Loucy (cell line): ENCODE data around the gene CREB1.
"Not testable (repeated sequence)": the region's sequence is repeated elsewhere in the genome, so short reads cannot be mapped to it uniquely, and the experiment has no call there.

Experiments
- H2AFZ ChIP-seq: fragments of 200-600 bp; sonication (generic); 2 replicates; pipeline ENCODE4 v1.6.0; 2016; ENCODE audit warnings: antibody characterized with exemption, mild to moderate bottlenecking, low read length, moderate library complexity
- H3F3A ChIP-seq: fragments of 200-600 bp; 2 replicates; pipeline ENCODE4 v1.6.0; 2016; ENCODE audit warnings: antibody characterized with exemption, low read depth, mild to moderate bottlenecking
- H3K27me3 ChIP-seq: fragments of 200-600 bp; sonication (generic); 2 replicates; pipeline ENCODE4 v1.6.1; 2014; ENCODE audit warnings: low read length, mild to moderate bottlenecking; ENCODE audit not compliant: insufficient read depth, poor library complexity, severe bottlenecking
- H3K36me3 ChIP-seq: fragments of 200-600 bp; sonication (generic); 2 replicates; pipeline ENCODE4 v1.6.1; 2016; ENCODE audit warnings: low read length; ENCODE audit not compliant: insufficient read depth
- H3K4me1 ChIP-seq: fragments of 200-600 bp; sonication (generic); 2 replicates; pipeline ENCODE4 v1.5.1; 2014; ENCODE audit warnings: low read length, mild to moderate bottlenecking; ENCODE audit not compliant: insufficient read depth, poor library complexity, severe bottlenecking
- H3K4me2 ChIP-seq: fragments of 200-600 bp; sonication (generic); 2 replicates; pipeline ENCODE4 v1.6.0; 2014; ENCODE audit warnings: antibody characterized with exemption, low read length, low read depth, mild to moderate bottlenecking; ENCODE audit not compliant: poor library complexity, severe bottlenecking
- H3K4me3 ChIP-seq: fragments of 200-600 bp; sonication (generic); 2 replicates; pipeline ENCODE4 v1.5.1; 2014; ENCODE audit warnings: low read length, mild to moderate bottlenecking, mixed read lengths; ENCODE audit not compliant: poor library complexity, severe bottlenecking
- H3K79me2 ChIP-seq: fragments of 200-600 bp; sonication (generic); 2 replicates; pipeline ENCODE4 v1.6.1; 2014; ENCODE audit warnings: low read length; ENCODE audit not compliant: insufficient read depth
- H3K9ac ChIP-seq: fragments of 200-600 bp; sonication (generic); 2 replicates; pipeline ENCODE4 v1.6.0; 2014; ENCODE audit warnings: mild to moderate bottlenecking, low read depth, low read length, moderate library complexity; ENCODE audit not compliant: poor library complexity, severe bottlenecking
- H3K9me2 ChIP-seq: fragments of 200-600 bp; sonication (generic); replicated peaks from 2 replicates; pipeline ENCODE4 v1.6.1; 2016; ENCODE audit warnings: low read depth, low read length, mixed read lengths
- H3K9me3 ChIP-seq: fragments of 200-600 bp; sonication (generic); 2 replicates; pipeline ENCODE4 v1.6.1; 2014; ENCODE audit warnings: mild to moderate bottlenecking, antibody characterized with exemption, low read length, low read depth; ENCODE audit not compliant: insufficient read depth
- H4K20me1 ChIP-seq: fragments of 200-600 bp; sonication (generic); 2 replicates; pipeline ENCODE4 v1.6.0; 2014; ENCODE audit warnings: antibody characterized with exemption, low read length, mild to moderate bottlenecking; ENCODE audit not compliant: insufficient read depth, poor library complexity, severe bottlenecking
- EZH2phosphoT487 ChIP-seq: fragments of 200-600 bp; IDR thresholded peaks from 2 replicates; pipeline ENCODE4 v1.6.1; 2018; ENCODE audit warnings: antibody characterized with exemption, mild to moderate bottlenecking, moderate library complexity, borderline replicate concordance
- TF ChIP-seq, protein P1 (sequence below): fragments of 200-600 bp; sonication (generic); conservative IDR thresholded peaks from 2 replicates; pipeline ENCODE4 v1.5.1; 2014; ENCODE audit warnings: mild to moderate bottlenecking, antibody characterized with exemption, low read length

Gene CREB1

DNA sequence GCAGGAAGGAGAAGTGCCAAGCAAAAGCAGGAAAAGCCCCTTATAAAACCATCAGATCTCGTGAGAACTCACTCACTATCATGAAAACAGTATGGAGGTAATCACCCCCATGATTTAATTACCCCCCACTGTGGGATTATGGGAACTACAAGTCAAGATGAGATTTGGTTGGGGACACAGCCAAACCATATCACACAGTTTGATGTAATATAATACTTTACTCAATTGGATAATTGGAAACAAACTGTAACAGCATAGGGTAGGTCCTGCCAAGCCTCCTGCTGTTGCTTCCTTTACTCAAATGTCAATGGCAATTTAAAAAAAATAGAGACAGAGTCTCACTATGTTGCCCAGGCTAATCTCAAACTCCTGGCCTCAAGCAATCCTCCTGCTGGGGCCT is 110.9 kb downstream of the CREB1 start:
- H3K79me2 ChIP-seq = no peaks in the 10 kb centered on the region
- no peaks in the 10 kb centered on the region for H3F3A ChIP-seq
- TF ChIP-seq, protein P1, sequence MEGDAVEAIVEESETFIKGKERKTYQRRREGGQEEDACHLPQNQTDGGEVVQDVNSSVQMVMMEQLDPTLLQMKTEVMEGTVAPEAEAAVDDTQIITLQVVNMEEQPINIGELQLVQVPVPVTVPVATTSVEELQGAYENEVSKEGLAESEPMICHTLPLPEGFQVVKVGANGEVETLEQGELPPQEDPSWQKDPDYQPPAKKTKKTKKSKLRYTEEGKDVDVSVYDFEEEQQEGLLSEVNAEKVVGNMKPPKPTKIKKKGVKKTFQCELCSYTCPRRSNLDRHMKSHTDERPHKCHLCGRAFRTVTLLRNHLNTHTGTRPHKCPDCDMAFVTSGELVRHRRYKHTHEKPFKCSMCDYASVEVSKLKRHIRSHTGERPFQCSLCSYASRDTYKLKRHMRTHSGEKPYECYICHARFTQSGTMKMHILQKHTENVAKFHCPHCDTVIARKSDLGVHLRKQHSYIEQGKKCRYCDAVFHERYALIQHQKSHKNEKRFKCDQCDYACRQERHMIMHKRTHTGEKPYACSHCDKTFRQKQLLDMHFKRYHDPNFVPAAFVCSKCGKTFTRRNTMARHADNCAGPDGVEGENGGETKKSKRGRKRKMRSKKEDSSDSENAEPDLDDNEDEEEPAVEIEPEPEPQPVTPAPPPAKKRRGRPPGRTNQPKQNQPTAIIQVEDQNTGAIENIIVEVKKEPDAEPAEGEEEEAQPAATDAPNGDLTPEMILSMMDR = no peak
- no peak for TF ChIP-seq EZH2phosphoT487
- H3K4me3 ChIP-seq = no peak overlapping the region
- no peak overlapping the region for H3K9ac ChIP-seq
- H3K4me1 ChIP-seq = no peaks in the 10 kb centered on the region
- no peaks in the 10 kb centered on the region for H3K27me3 ChIP-seq
- H4K20me1 ChIP-seq = no peaks in the 10 kb centered on the region
- H2AFZ ChIP-seq = no peak overlapping the region
- H3K4me2 ChIP-seq = no peak overlapping the region
- H3K9me3 ChIP-seq = peaks cover 9% of the 10 kb centered on the region; the same call in 1 of the 2 replicates
- H3K36me3 ChIP-seq = no peaks in the 10 kb centered on the region
- no peaks in the 10 kb centered on the region for H3K9me2 ChIP-seq

DNA sequence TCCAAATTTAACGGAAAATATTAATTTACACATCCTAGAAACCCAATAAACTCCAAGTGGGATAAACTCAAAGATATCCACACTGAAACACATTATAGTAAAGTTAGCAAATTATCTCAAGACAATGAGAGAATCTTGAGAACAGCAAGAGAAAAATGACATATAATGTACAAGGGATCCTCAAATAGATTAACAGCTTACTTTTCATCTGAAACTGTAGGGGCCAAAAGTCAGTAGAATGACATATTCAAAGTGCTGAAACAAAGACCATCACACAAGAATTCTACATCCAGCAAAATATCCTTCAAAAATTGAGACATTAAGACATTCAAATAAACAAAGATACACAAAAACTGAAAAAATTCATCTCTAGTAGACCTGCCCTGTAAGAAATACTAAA is 114.1 kb downstream of the CREB1 start:
- Histone ChIP-seq H3K9me3 (peaks cover 9% of the 10 kb centered on the region; the same call in 1 of the 2 replicates), H3K9ac (no peak overlapping the region), H3K36me3 (no peaks in the 10 kb centered on the region), H3F3A (no peaks in the 10 kb centered on the region), H3K9me2 (no peaks in the 10 kb centered on the region), H3K4me2 (no peak overlapping the region), H3K4me3 (no peak overlapping the region), H4K20me1 (no peaks in the 10 kb centered on the region), H2AFZ (no peak overlapping the region), H3K27me3 (no peaks in the 10 kb centered on the region), H3K79me2 (no peaks in the 10 kb centered on the region), H3K4me1 (no peaks in the 10 kb centered on the region)
- no peak for TF ChIP-seq EZH2phosphoT487
- TF ChIP-seq, protein P1 = no peak

DNA sequence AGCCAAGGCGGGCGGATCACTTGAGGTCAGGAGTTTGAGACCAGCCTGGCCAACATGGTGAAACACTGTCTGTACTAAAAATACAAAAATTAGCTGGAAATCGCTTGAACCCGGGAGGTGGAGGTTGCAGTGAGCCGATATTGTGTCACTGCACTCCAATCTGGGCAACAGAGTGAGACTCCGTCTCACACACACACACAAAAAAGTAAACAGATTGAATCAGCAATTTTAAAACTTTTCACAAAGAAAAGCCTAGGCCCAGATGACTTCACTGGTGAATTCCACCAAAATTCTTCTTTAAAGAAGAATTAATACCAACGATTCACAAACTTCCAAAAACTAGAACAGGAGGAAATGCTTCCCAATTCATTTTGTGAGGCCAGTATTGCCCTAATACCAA is 116.8 kb downstream of the CREB1 start:
- H3K36me3 ChIP-seq, H3K9ac ChIP-seq, H3K4me2 ChIP-seq, H3K27me3 ChIP-seq, H3K4me1 ChIP-seq, H3K9me2 ChIP-seq, H2AFZ ChIP-seq, H3K4me3 ChIP-seq, H3K9me3 ChIP-seq, H3K79me2 ChIP-seq, H4K20me1 ChIP-seq, H3F3A ChIP-seq: not testable (repeated sequence)
